ENCODE results near the gene LDB1.
A peak's percentile ranks its signal among the peaks of the same experiment; 100 is the strongest.

Gene LDB1

DNA sequence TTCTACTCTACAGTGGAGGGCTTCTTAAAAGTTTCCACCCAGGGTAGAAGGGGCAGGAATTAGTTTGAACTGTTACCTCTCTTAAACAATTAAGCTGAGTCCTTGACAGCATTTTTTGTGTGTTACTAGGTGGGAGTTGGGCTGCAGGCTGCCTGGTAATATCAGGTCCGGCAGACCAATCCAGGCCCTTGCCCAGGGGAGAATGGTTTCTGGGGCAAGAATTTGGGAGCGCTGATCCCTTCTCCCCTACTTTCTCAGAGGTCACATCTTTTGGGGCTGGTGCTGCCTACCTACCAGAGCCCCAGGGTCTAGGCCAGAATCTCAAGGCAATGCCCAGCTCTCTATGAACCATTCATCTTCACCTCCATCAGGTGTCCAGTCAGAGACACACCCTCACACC lies 14.2 kb upstream of the LDB1 start:
- DNase-seq (ENCODE audit: low spot score): no peak

DNA sequence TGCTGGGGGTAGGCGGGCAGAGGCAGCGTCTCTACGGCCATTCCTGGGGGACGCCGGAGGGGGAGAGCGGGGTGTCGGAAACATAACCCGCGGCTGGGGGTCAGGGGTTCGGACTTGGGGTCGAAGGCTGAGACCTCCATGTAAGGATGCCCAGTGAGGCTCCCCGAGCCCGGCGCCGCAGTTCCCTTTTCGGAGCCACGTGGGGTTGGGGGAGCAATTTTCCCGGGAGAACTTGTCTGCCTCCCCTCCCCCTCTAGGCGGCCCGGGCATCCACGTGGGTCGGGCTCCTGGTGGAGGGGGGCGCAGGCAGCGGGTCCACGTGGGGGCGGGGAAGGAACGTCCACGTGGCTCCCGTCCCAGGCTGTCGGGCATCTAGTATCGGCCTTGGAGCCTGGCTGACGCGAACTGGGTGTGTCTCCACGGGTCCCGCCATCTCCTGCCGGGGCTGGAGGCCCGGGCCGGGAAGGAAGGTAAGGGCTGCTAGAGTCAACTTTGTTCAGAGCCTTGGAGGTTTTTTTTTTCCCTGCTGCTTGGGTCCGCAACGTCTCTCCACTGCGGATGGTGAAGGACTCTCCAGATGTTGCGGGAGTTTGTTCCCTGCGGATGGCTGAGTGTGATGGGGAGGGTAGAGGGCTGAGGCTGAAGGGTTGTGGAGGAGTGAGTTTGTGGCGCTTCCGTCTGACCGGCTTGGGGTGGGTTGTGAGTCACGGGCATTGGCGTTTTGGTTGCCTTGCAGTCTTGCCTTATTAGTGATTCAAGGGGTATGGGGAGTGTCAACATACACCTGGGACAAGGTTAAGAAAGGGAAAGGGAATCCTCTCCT lies 13.4 kb upstream of the LDB1 start:
- DNase-seq (ENCODE audit: low spot score): peak; percentile 42

DNA sequence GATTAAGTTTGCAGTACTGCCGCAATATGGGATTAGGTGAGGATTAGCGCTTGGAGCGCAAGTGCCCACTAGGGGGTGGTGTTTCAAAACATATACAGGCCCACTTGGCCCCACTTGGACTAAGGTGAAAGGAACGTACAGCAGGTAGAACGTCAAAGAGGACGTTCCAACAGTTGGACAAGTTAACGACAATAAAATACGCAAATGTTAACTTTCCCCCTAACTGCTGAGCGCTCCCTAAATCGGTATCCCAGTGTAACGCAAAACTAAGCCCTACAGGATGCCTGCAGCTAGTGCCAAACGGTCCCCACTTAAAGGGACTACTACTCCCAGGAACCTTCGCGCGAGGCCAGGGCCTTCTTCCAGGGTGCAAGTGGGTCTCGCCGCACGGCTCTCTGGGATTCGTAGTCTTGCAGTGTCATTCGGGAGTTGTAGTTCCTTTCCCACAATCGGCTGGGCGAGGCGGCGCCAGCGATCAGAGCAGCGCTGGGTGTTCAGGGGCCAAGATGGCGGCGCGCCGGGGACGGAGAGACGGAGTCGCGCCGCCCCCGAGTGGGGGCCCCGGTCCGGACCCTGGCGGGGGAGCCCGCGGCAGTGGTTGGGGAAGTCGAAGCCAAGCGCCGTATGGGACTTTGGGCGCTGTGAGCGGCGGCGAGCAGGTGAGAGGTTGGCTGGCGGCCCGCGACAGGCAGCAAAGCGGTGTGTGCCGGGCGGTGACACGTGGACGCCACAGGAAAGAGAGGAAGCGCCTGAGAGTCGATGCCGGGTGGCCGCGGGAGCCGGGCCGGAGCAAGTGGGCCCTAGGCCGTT lies 12.6 kb upstream of the LDB1 start, which contains the start of gene PPRC1:
Gene PPRC1 (plus strand): TSS at position 478 of the 810 bp plus-strand sequence. CDS start 29 bp downstream, at position 507.
- peak; percentile 99 for DNase-seq (ENCODE audit: low spot score)

DNA sequence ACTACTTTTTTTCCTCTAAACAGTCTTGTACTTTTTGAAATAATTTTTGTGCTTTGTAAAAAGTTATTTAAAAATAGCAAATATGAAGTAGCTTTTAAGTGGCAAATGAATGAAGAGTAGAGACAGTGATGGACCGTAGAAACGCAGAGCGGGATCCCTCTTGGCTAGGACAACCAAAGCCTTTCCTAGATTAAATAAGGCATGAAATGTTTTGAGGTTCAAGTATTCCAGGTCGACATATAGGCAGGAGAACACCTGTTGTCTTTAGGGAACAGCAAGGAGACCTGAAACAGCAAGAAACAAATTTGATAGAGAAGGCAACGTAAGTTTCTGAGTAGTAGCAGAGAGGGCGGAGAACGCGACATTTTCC lies 12.0 kb upstream of the LDB1 start:
- no peak for DNase-seq (ENCODE audit: low spot score)

DNA sequence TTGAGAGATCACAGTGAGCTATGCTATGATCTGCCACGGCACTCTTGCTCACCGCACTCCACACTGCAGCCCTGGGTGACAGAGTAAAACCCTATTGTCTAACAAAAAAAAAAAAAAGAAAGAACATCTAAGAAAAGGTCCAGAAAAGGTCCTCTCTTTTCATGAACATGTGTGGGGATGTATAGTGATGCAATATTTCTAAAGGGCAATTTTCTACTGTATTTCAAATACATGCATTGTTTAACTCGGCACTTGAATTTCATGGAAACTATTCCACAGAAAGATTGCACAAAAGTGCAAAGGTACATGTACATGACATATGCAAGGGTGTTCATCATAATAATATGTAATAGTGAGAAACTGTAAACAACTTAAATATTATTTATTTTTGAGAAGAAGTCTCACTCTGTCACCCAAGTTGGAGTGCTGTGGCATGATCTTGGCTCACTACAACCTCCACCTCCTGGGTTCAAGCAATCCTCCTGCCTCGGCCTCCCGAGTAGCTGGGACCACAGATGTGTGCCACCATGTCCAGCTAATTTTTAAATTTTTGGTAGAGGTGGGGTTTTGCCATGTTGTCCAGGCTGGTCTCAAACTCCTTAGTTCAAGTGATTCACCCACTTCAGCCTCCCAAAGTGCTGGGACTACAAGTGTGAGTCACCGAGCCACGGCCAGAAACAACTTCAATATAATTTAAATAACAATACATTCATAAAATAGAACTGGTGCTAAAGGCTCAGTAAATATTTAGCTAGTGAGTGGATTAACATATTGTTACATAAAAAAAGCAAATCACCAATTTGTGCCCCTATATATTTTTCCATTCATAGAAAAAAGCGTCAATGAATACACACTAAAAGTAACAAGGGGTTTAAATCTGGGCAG lies 11.4 kb upstream of the LDB1 start:
- no peak for DNase-seq (ENCODE audit: low spot score)

DNA sequence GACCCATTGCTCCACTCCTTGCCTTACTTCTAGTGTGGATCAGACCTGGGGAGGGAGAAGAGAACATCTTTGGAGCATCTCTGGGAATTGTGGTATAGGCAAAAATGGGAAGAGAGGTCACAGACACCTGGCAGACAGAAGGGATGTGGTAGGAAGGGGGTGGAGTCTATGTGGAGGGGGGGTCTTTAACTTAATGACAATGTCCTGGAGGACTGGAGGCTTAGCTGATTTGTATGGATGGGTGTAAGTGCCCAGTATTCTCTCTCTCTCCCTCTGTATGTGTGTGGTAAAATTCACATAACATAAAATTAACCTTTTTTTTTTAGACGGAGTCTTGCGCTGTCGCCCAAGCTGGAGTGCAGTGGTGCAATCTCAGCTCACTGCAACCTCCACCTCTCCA lies 3.1 kb upstream of the LDB1 start:
- no peak for DNase-seq (ENCODE audit: low spot score)

DNA sequence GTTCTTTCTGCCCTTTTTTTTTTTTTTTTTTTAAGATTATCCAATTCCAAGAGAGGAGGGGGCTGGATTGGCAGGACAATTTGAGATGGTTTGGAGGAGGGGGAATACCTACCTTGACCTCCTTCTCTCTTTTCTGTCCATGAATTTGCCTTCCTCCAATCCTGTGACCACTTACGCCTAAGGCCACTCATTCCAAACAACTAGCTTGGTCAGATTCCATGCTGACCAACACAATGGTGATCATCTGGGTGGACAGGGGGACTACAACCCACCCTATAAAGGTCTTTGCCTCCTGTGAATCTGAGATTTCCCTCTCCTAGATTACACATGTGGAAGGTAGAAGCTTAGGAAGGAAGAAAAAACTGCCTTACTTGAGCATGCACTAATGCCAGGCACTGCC lies 2.3 kb upstream of the LDB1 start:
- no peak for DNase-seq (ENCODE audit: low spot score)

DNA sequence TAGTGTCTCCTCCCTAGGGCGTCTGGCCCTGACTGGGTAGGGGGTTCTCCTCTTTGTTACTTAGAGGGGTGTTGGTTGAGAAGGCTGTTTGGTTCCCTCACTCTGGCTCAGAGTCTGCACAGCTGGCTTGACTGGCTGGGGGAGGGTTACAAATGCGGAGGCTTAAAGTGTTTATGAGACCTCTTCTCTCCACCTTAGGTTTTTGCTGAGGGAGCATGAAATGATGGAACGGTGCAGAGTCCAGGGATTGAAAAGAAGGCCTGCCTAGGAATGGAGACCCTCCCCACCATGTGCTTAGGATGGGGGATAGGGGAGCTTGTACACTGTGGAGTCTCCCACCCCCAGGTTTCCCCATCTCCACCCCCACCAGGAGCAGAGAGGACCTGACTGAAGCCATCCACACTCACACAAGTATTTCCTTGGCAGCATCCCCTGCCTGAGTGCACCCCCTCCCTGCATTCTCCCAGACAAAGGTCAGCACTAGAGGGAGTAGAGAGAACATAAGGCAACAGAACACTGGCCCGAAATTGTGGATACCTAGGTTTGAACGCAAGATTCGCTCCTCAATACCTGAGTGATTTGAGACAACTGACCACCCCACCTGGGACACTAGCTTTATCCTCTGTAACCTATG lies 1.7 kb upstream of the LDB1 start:
- peak; percentile 79 for DNase-seq (ENCODE audit: low spot score)

DNA sequence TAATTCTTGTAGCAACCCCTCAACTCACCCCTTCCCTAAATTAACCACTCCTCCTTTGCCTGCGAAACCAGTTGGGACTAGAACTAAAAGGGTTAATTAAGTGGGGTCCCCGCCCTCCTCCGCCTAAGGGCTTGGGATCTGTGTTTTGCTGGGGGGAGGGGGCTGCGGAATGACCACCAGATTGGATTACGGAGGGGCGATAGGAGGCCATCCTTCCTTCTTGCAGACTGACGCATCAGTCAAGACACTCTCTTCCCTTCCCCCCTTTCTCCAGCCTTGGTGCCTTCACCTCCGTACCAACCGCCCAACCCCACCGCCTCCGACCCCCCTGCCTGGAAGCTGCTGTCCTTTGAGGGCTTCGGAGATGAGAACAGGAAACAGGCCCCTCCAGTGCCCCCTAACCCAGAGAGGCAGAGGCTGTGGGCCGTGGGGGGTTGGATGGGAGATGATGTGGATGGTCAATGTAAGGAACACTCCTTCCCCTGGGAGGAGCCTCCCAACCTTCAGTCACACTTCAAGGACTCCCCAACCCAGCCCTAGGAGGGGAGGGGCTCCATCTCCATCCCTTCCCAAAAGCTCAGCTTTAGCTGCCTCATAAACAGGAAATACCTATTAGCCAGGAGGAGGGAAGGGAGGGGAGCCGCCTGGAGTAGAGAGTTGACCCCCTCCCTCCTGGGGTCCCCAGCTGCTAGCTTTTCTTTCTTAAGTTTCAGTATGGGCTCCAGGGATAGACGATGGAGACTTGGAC lies 997 bp upstream of the LDB1 start:
- peak; percentile 94 for DNase-seq (ENCODE audit: low spot score)

DNA sequence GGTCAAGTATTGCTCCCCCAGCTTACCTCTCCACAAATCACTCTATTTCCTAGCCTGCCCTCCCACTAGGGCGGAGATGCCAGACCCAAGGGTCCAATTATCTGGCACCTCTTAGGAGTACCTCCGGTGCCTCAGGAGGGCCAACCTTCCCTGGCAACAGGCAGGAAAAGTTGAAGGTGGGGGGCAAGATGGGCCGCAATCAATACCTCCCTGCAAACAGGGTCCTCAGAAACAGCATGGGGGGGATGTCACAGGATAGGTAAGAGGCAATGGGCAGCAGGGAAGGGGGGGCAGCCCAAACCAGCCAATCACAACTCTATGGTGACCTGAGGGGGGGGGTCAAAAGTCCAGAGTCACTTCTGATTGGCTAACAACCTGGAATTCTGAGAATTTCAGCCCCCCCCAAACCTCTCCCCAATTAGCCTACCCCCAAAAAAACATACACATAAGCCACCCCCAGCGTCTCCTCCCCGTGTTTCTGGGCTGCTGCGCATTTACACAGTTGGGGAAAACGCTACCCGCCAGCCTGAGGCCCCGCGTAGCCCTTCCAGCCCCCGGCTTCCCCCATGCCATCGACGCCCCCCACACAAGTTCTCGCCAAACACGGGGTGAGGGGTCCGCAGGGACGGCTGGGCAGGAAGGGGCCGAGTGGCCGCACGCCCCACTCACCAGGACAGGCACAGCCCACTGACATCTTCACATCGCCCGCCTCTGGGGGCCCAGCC lies 589 bp downstream of the LDB1 start:
- peak; percentile 86 for DNase-seq (ENCODE audit: low spot score)

DNA sequence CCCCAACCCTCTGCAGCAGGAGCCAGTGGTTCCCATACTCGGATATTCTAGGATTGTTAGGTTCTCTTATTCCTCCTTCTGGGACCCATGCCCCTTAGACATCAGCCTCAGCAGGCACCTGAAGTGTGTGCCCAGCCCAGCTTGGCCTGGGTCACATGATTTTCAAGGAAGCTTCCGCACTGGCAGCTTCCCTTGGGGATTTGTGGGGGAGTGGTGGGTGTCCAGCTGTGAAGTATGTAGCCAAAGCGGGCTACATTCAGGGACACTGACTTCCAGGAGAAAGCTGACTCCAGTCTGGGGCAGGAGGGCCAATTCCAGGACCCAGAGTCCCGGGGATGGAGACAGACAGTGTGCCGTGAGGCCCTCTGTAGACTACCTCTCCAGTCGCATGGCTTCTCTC lies 1.3 kb downstream of the LDB1 start:
- peak; percentile 39 for DNase-seq (ENCODE audit: low spot score)

DNA sequence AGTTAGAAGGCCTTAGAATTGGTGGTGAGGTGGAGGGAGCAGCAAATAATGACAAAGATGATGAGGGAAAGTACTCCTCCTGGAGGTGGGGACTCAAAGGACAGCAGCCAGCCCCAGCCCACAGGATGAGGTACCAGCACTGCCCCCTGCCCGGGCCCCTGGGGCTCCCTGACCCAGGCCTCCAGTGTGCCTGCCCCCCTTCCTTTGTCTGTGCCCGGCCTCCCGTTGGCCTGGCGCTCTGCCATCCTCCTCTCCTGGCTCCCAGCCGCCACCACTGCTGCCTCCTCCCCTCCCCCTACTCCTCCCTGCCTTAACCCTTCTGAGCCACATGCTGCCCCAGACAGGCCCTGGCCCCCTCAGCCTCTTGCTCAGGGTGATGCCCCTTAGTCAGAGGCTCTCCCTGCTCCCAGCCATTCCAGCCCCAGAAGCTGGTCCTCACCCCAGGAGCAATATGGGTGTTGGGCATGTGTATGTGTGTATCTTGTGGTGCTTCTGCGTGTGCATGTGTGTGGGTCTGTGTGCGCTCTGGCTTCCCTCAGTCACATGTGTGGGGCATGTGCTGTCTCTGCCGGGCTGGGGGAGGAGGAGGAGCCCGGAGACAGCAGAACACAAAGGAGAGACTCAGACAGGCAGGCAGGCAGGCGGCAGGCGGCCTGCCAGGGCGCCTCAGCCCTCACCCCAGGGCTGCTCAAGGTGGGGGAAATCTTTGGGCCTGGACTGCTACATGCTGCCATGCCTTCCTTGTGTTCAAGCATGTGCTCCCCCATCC lies 2.6 kb downstream of the LDB1 start:
- peak; percentile 77 for DNase-seq (ENCODE audit: low spot score)

DNA sequence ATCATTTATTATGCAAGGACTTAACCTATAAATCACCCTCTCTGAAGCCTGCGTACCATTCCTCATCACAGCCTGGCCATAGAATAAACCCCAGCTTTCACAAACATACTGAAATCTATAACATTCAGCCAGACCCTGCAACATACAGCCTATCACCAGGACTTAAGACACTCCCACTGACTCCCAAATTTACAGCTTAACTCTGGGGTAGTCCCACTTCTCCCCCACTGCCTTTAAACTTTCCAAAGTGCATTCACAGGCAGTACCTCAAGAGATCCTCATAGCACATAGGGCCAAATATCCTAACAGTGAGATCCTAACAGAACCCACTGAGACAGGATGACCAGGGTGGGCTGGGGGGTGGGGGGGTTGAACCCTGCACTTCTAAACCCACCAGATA lies 3.5 kb downstream of the LDB1 start:
- DNase-seq (ENCODE audit: low spot score): no peak

DNA sequence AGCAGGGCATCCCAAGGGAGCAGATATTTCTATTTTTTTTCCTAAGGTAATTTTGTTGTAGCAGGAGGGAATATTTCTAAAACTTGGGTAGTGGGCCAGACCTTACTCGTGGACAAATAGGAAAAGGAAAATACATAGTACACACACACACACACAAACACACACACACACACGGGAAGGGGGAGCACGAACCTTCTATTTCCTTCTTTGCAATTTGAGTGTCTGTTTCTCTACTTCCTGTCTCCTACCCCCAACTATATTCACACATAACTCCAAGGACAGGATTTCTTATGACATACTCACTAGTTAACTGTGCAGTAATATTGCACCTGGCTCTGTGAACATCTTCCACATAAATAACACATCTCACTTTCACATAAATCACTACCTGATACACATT lies 4.4 kb downstream of the LDB1 start:
- DNase-seq (ENCODE audit: low spot score): no peak

DNA sequence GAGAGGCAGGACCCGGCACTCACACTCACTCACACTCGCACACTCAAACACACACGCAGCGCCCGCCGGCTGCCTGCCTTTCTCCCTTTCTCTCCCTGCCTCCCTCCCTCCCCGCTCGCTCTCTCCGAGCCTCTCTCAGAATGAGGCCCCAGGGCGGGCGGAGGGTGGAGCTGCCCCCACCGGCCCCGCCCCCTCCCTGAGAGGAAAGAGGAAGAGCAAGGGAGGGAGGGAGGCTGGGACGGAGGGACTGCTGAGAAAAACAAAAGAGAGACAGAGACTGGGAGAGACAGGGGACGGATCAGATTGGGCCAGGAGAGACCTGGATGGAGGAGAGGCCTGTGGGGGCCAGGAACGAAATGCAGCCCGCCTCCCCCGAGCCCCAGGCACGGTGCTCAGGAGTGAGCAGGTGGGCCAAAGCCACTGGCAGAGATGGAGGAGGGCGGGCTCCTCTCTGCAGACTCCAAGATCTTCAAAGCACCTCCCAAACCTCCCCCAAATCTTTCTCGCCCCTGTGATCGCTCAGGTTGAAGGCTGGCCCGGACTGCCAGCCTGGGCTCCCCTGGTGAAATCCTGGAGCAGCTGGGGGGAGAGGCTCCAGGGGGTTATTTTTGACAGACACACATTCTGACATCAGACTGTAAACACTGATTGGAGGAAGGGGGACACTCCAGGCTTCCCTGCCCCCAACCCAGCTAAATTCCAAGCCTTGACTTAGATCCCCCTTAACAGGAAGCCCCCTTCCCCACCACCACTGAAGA lies 5.1 kb downstream of the LDB1 start:
- peak; percentile 94 for DNase-seq (ENCODE audit: low spot score)

DNA sequence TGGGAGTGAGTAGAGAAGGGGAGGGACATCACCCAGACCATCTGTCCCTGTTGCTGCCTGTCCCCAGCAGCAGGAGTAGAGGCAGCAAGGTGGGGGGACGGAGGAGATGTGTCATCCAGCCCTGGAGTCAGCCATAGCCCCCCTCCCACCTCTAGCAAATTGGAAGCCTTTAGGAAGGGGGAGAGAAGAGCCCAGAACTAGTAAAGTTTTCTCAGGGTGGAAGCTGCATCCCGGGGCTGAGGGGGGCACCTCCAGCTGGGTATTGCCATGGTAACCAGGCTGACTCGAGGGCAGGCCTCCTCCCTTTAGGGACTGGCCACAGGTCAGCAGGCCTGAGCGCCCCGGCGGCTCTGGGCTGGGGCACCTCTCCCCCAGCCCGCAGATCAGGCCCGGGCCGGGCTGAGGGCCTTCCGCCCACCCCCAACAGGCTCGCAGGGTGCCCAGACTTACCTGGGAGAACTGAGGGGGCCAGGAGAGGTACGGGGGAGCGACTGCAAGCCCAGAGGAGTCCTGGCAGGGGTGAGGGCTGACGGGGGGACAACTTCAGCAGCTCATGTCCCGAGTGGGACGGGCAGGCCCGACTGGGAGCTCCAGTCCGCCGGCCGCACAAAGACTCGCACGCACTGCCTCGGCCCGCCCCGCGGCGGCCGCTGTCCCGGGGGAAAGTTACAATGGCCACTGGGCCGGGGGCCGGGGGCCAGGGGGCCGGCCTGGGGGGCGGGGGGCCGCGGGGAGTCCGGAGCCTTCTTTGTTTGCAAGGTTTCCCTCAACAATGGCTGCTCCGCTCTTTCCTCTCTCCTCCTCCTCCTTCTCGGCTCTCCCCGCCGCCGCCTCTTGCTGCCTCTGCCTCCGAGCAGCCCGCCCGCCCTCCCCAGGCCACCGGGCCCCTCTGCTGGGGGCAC lies 6.0 kb downstream of the LDB1 start:
- peak; percentile 70 for DNase-seq (ENCODE audit: low spot score)

DNA sequence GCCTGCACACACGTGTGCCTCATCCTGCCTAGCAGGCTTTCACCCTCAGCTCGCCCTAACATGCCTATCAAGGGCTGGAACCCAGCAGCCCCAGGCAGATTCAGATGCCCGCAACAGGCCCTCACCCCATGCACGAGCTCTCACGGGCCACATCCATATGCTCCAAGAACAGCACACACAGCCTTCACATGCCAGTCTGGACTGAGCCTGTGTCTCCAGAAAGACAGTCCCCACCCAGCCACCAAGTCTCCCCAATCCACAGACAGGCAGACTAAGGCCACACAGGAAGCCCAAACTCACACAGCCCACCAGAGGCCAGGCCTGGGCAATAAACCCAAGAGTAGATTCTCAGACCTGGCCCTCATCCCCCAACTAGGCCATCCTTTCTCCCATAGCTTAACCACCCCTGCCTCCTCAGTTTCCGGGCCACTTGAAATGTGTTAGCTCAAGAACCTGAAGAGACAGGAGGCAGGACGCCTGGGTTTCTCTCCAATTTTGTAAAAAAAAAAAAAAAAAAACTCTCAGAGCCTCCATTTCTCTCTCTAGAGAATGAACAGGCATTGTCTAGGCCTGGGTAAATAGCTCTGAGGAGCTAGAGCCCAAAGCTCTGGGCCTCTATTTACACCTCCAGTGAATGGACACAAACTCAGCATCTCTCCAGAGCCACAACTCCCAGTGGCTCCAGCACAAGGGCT lies 6.8 kb downstream of the LDB1 start:
- DNase-seq (ENCODE audit: low spot score): no peak

Data from cerebellar cortex (tissue), 1 donor.